Mucosa of rectum (tissue), 2 donors: Measurements from ENCODE around the gene OLFM1.

Experiments used
- H3K27ac ChIP-seq, 2 donors: one replicate each; pipeline ENCODE4 v1.7.0; 2013; ENCODE audit warnings: inconsistent platforms in 2 of 2, low read depth in 2 of 2, low read length in 2 of 2
- H3K27me3 ChIP-seq, 2 donors: one replicate each; pipeline ENCODE4 v1.7.0; 2013; ENCODE audit warnings: low read length in 2 of 2; ENCODE audit not compliant: control insufficient read depth in 2 of 2, insufficient read depth in 2 of 2
- H3K36me3 ChIP-seq, 2 donors: one replicate each; pipeline ENCODE4 v1.7.0; 2013; ENCODE audit warnings: low read length in 2 of 2; ENCODE audit not compliant: control insufficient read depth in 2 of 2, insufficient read depth in 2 of 2
- H3K4me1 ChIP-seq, 2 donors: one replicate each; pipeline ENCODE4 v1.7.0; 2013; ENCODE audit warnings: low read length in 2 of 2, mild to moderate bottlenecking in 1 of 2; ENCODE audit not compliant: control insufficient read depth in 2 of 2, insufficient read depth in 2 of 2
- H3K4me3 ChIP-seq, 2 donors: one replicate each; pipeline ENCODE4 v1.7.0; 2013; ENCODE audit warnings: low read length in 2 of 2
- H3K9ac ChIP-seq, 2 donors: one replicate each; pipeline ENCODE4 v1.7.0; 2013; ENCODE audit warnings: low read length in 2 of 2, low read depth in 1 of 2, mild to moderate bottlenecking in 1 of 2
- H3K9me3 ChIP-seq, 2 donors: one replicate each; pipeline ENCODE4 v1.7.0; 2013; ENCODE audit warnings: low read length in 2 of 2; ENCODE audit not compliant: control insufficient read depth in 2 of 2
- donor health status: healthy.
- donor health status: Normal muscosa, but diverticular disease.

Gene OLFM1

GRCh38 chr9:135087489-135087792 is at the start of gene OLFM1:
TSS of gene OLFM1 (plus strand) at chr9:135087668. CDS start at chr9:135087990, 322 bp downstream.
- Histone ChIP-seq H3K4me1 (peaks cover 16 to 17% of the 10 kb centered on the region in 2 donors), H3K9ac (peak within 1 kb of the TSS in 1 of 2 donors; percentile 13), H3K36me3 (no peaks in the 10 kb centered on the region), H3K27ac (no peak within 1 kb of the TSS), H3K4me3 (peak within 1 kb of the TSS; percentile 22 to 57), H3K27me3 (peaks cover 7 to 8% of the 10 kb centered on the region in 2 donors), H3K9me3 (no peaks in the 10 kb centered on the region)

DNA sequence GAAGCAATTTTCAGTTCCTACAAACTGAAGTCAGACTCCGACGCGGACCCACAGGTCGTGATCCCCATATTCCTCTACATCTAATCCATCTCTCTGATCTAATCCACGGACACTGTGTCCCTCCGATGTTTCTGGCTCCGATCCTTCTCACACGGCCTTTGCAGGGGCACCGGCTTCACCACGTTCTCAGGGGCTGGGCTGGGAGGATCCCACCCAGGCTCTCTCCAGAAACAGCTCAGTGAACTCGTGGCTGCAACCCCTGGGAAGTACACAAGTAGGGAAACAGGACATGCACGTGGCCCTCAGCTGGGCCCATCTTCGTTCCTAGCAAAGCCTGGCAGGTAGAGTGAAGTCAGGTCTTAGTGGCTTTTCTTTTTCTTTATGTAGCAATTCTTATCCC is 49.1 kb upstream of the OLFM1 start:
- Histone ChIP-seq H3K9me3 (no peaks in the 10 kb centered on the region), H3K4me3 (no peak overlapping the region), H3K9ac (no peak overlapping the region), H3K36me3 (no peaks in the 10 kb centered on the region), H3K4me1 (no peaks in the 10 kb centered on the region), H3K27me3 (no peaks in the 10 kb centered on the region), H3K27ac (no peak overlapping the region)

DNA sequence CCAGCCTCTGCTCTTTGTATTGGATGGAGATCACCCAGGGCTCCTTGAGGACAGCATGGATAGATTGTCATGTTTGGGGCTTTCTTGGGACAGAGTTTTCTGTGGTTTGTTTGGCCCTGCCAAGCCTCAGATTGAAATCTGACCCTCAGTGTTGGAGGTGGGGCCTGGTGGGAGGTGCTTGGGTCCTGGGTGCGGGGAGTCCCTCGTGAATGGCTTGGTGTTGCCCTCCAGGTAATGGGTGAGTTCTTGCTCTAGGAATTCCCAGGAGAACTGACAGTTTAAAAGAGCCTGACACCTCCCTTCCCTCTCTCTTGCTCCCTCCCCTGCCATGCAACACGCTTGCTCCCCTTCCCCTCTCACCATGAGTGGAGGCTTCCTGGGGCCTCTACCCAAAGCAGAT is 48.6 kb upstream of the OLFM1 start:
- Histone ChIP-seq H3K4me3 (no peak overlapping the region), H3K9ac (no peak overlapping the region), H3K9me3 (no peaks in the 10 kb centered on the region), H3K27ac (no peak overlapping the region), H3K36me3 (no peaks in the 10 kb centered on the region), H3K27me3 (no peaks in the 10 kb centered on the region), H3K4me1 (no peaks in the 10 kb centered on the region)

DNA sequence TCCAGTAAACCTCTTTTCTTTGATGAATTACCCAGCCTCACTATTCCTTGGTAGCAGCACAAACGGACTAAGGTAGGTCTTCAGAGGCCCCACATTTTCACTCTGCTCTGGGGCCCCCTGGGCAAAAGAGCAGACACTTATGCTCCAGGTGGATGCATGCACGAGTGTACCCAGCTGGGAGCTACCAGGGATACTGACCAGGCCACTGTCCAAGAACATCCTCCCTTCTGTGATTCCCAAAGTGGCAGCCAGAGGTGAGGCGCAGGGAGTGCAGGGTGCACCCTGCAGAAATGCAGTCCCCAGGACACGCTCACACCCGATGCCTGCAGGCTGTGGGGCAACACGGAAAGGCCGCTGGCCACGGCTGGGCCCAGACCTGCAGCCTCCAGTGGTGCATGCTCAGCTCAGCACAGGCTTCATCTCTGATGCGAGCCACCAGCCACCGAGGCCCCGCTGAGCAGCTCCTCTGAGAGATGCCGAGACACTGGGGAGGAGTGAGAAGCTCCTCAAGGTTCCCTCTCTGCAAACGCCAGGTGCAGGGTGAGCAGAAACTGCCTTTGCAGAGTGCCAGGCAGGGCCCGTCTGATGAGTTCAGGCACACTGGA is 48.1 kb upstream of the OLFM1 start:
- Histone ChIP-seq H3K27me3 (no peaks in the 10 kb centered on the region), H3K9ac (no peak overlapping the region), H3K36me3 (no peaks in the 10 kb centered on the region), H3K9me3 (no peaks in the 10 kb centered on the region), H3K4me1 (no peaks in the 10 kb centered on the region), H3K27ac (no peak overlapping the region), H3K4me3 (no peak overlapping the region)

GRCh38 chr9:135039916-135040645 is 47.4 kb upstream of the OLFM1 start:
- Histone ChIP-seq H3K27ac (no peak overlapping the region), H3K36me3 (no peaks in the 10 kb centered on the region), H3K4me1 (no peaks in the 10 kb centered on the region), H3K9ac (no peak overlapping the region), H3K9me3 (no peaks in the 10 kb centered on the region), H3K27me3 (no peaks in the 10 kb centered on the region), H3K4me3 (no peak overlapping the region)

DNA sequence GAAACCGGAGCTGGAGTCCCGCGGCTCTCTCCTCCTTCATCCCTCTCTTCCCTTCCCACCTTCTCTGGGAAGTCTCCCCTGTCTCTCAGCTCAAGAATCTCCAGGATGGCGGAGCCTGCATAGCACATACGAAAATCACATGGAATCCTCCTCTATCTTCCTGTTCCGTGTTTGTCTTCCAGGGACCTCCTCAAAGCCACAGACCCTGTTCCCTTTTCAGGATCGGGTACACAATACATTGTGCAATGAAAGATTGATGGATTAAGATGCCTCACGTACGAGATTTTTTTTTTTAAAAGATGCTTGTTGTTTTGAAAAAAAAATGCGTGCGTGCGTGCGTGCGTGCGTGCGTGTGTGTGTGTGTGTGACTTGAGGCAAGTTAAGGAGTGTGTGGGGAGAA is 46.6 kb upstream of the OLFM1 start:
- no peak overlapping the region for H3K27ac ChIP-seq
- no peak overlapping the region for H3K4me3 ChIP-seq
- H3K9ac ChIP-seq = no peak overlapping the region
- no peaks in the 10 kb centered on the region for H3K36me3 ChIP-seq
- H3K9me3 ChIP-seq = no peaks in the 10 kb centered on the region
- H3K27me3 ChIP-seq = no peaks in the 10 kb centered on the region
- H3K4me1 ChIP-seq = no peaks in the 10 kb centered on the region

DNA sequence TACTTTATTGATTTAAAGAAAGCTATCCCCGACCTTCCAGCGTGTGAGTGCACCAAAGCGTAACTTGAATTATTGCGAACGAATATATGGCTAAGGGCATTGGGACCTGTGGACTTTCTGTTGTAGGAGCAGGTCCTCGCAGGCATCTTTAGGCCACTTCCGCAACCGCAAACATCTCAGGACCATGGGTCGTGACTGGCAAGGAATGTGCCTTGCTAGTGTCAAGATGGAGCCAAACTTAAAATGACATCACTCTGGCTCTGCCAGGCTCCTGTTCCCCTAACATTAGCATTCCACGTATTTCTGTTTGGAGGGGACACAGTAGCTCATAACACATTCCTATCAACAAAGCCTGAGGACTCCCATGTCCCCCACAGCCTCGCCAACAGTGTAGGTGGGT is 44.1 kb upstream of the OLFM1 start:
- no peak overlapping the region for H3K4me3 ChIP-seq
- H3K36me3 ChIP-seq = no peaks in the 10 kb centered on the region
- H3K27ac ChIP-seq = no peak overlapping the region
- no peaks in the 10 kb centered on the region for H3K9me3 ChIP-seq
- no peaks in the 10 kb centered on the region for H3K27me3 ChIP-seq
- no peak overlapping the region for H3K9ac ChIP-seq
- H3K4me1 ChIP-seq = no peaks in the 10 kb centered on the region

DNA sequence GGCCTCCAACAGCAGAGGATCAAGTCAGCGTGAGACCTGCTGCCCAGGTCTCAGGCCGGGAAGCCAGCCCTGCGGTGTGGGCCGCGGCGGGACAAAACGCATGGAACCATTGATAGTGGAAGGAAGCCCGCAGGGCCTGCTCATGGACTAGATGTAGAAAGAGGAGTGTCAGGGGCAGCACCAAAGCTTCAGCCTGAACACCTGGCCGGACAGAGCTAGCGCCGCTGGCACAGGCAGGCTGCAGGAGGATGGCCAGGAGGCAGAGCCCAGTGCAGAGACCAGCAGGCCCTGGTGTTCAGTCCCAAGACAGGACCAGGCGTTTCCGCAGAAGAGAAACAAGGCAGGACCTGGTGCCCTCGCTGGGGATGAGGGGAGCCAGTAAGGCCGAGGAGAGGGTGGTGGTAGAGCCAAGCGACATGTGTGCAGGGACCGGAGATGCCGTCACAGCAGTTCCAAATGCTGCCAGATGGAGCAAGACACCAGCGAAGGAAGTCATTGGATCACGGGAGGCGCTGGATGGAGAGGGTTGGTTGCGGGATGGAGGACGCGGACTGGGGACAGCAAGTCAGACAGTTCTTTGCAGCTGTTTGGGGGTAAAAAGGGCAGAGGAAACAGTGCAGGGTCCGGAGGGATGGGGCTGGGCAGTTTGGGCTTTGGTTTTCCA is 42.1 kb upstream of the OLFM1 start:
- Histone ChIP-seq H3K4me1 (no peaks in the 10 kb centered on the region), H3K9me3 (no peaks in the 10 kb centered on the region), H3K27ac (no peak overlapping the region), H3K27me3 (no peaks in the 10 kb centered on the region), H3K4me3 (no peak overlapping the region), H3K9ac (no peak overlapping the region), H3K36me3 (no peaks in the 10 kb centered on the region)

- Histone ChIP-seq H3K4me1 (no peaks in the 10 kb centered on the region), H3K4me3 (no peak overlapping the region), H3K36me3 (no peaks in the 10 kb centered on the region), H3K9me3 (no peaks in the 10 kb centered on the region), H3K27me3 (no peaks in the 10 kb centered on the region), H3K27ac (no peak overlapping the region), H3K9ac (no peak overlapping the region)
These were observed 41.3 kb upstream of the OLFM1 start for GRCh38 chr9:135045928-135046738.
